HEK293 (cell line): ENCODE data around the gene TRMT1L.

Experiments
- CTCF ChIA-PET: fragments of 350-600 bp; formaldehyde crosslinking; extraction: SDS; loops from one replicate; lab custom pipeline; 2021; ENCODE audit warnings: antibody characterized with exemption; lab: Yijun Ruan, JAX
- POLR2A ChIA-PET: fragments of 300-600 bp; formaldehyde crosslinking; extraction: SDS; loops from one replicate; lab custom pipeline; 2020; ENCODE audit warnings: antibody characterized with exemption, inconsistent platforms; lab: Yijun Ruan, JAX
- H3K27ac ChIP-seq: fragments of 200-500 bp; sonication (Bioruptor generic); 2 replicates; pipeline ENCODE4 v1.5.1; 2014; ENCODE audit warnings: low read depth, low read length, control low read depth, inconsistent platforms; ENCODE audit errors: extremely low read depth
- H3K36me3 ChIP-seq, 2 experiments: fragments of 200-500 bp in 1 of 2; sonication (Bioruptor generic) in 1 of 2; 1 replicate in 1 of 2; 2 replicates in 1 of 2; pipeline ENCODE4 v1.5.1; 2014 to 2017; ENCODE audit warnings: inconsistent platforms in 2 of 2, low read length in 2 of 2; ENCODE audit not compliant: control insufficient read depth in 2 of 2, insufficient read depth in 1 of 2
- H3K4me1 ChIP-seq: fragments of 200-500 bp; sonication (Bioruptor generic); 2 replicates; pipeline ENCODE4 v1.5.1; 2014; ENCODE audit warnings: mild to moderate bottlenecking, low read length, inconsistent platforms; ENCODE audit not compliant: control insufficient read depth, insufficient read depth
- H3K4me3 ChIP-seq: 2 replicates; pipeline ENCODE4 v1.5.1; 2011; ENCODE audit warnings: low read depth, mild to moderate bottlenecking, control low read depth, low read length, moderate library complexity
- H3K9me3 ChIP-seq: fragments of 200-500 bp; sonication (Bioruptor generic); 2 replicates; pipeline ENCODE4 v1.5.1; 2014; ENCODE audit warnings: low read depth, low read length, inconsistent platforms; ENCODE audit not compliant: control insufficient read depth, insufficient read depth
- FEZF1 ChIP-seq: fragments of 450-650 bp; formaldehyde crosslinking; IDR thresholded peaks from 2 replicates; pipeline ENCODE4 v1.5.1; 2016; ENCODE audit warnings: missing biosample characterization, missing genetic modification characterization
- GLIS2 ChIP-seq: fragments of 450-650 bp; formaldehyde crosslinking; IDR thresholded peaks from 2 replicates; pipeline ENCODE4 v1.5.1; 2016; ENCODE audit warnings: missing biosample characterization, missing genetic modification characterization
- KLF16 ChIP-seq: fragments of 450-650 bp; formaldehyde crosslinking; IDR thresholded peaks from 2 replicates; pipeline ENCODE4 v1.5.1; 2017; ENCODE audit warnings: missing biosample characterization, missing genetic modification characterization
- ZBTB1 ChIP-seq: fragments of 450-650 bp; formaldehyde crosslinking; IDR thresholded peaks from 2 replicates; pipeline ENCODE4 v1.5.1; 2016; ENCODE audit warnings: missing biosample characterization, missing genetic modification characterization
- ZIC2 ChIP-seq: fragments of 450-650 bp; formaldehyde crosslinking; IDR thresholded peaks from 2 replicates; pipeline ENCODE4 v1.5.1; 2016; ENCODE audit warnings: missing biosample characterization, missing genetic modification characterization
- ZNF184 ChIP-seq: fragments of 450-650 bp; IDR thresholded peaks from 2 replicates; pipeline ENCODE4 v1.5.1; 2018; ENCODE audit warnings: missing biosample characterization, mild to moderate bottlenecking, missing genetic modification characterization
- ZNF19 ChIP-seq: fragments of 450-650 bp; formaldehyde crosslinking; IDR thresholded peaks from 2 replicates; pipeline ENCODE4; 2016; ENCODE audit warnings: missing biosample characterization, missing genetic modification characterization, low read depth
- ZNF202 ChIP-seq: fragments of 450-650 bp; formaldehyde crosslinking; IDR thresholded peaks from 2 replicates; pipeline ENCODE4 v1.5.1; 2016; ENCODE audit warnings: missing biosample characterization, missing genetic modification characterization, borderline replicate concordance
- ZNF354C ChIP-seq: fragments of 450-650 bp; formaldehyde crosslinking; IDR thresholded peaks from 2 replicates; pipeline ENCODE4 v1.5.1; 2016; ENCODE audit warnings: missing biosample characterization, missing genetic modification characterization, low read depth, borderline replicate concordance
- ZNF394 ChIP-seq: fragments of 450-650 bp; formaldehyde crosslinking; IDR thresholded peaks from 2 replicates; pipeline ENCODE4 v1.5.1; 2016; ENCODE audit warnings: missing biosample characterization, missing genetic modification characterization, mild to moderate bottlenecking, moderate library complexity, borderline replicate concordance
- ZNF416 ChIP-seq: fragments of 450-650 bp; formaldehyde crosslinking; IDR thresholded peaks from 2 replicates; pipeline ENCODE4 v1.5.1; 2016; ENCODE audit warnings: missing biosample characterization, missing genetic modification characterization
- ZNF510 ChIP-seq: fragments of 450-650 bp; formaldehyde crosslinking; IDR thresholded peaks from 2 replicates; pipeline ENCODE4 v1.5.1; 2018; ENCODE audit warnings: mild to moderate bottlenecking, missing genetic modification characterization, missing biosample characterization; ENCODE audit not compliant: insufficient replicate concordance
- ZNF610 ChIP-seq: fragments of 450-650 bp; formaldehyde crosslinking; IDR thresholded peaks from 2 replicates; pipeline ENCODE4 v1.5.1; 2016; ENCODE audit warnings: missing biosample characterization, missing genetic modification characterization, borderline replicate concordance
- ZNF623 ChIP-seq: fragments of 450-650 bp; formaldehyde crosslinking; IDR thresholded peaks from 2 replicates; pipeline ENCODE4 v1.5.1; 2016; ENCODE audit warnings: missing biosample characterization, missing genetic modification characterization
- ZNF658 ChIP-seq: fragments of 450-650 bp; formaldehyde crosslinking; IDR thresholded peaks from 2 replicates; pipeline ENCODE4; 2016; ENCODE audit warnings: missing biosample characterization, missing genetic modification characterization
- ZNF701 ChIP-seq: fragments of 450-650 bp; formaldehyde crosslinking; IDR thresholded peaks from 2 replicates; pipeline ENCODE4 v1.5.1; 2016; ENCODE audit warnings: missing biosample characterization, missing genetic modification characterization
- ZNF776 ChIP-seq: fragments of 450-650 bp; formaldehyde crosslinking; IDR thresholded peaks from 2 replicates; pipeline ENCODE4 v1.5.0; 2017; ENCODE audit warnings: missing biosample characterization, missing genetic modification characterization, borderline replicate concordance
- TF ChIP-seq, protein P1 (sequence below): fragments of 450-650 bp; formaldehyde crosslinking; IDR thresholded peaks from 2 replicates; pipeline ENCODE4 v1.5.1; 2016; ENCODE audit warnings: missing biosample characterization, missing genetic modification characterization
- TF ChIP-seq, protein P2 (sequence below): sonication (generic); formaldehyde crosslinking; IDR thresholded peaks from 2 replicates; pipeline ENCODE4 v1.8.1; 2022; ENCODE audit warnings: mild to moderate bottlenecking, moderate library complexity, missing genetic modification reagents
- TF ChIP-seq, protein P3 (sequence below): fragments of 450-650 bp; formaldehyde crosslinking; IDR thresholded peaks from 2 replicates; pipeline ENCODE4 v1.5.1; 2016; ENCODE audit warnings: missing biosample characterization, missing genetic modification characterization
- TF ChIP-seq, protein P4 (sequence below): fragments of 450-650 bp; formaldehyde crosslinking; IDR thresholded peaks from 2 replicates; pipeline ENCODE4 v1.5.1; 2016; ENCODE audit warnings: missing biosample characterization, missing genetic modification characterization
- TF ChIP-seq, protein P5 (sequence below): fragments of 450-650 bp; formaldehyde crosslinking; IDR thresholded peaks from 2 replicates; pipeline ENCODE4 v1.5.1; 2016; ENCODE audit warnings: missing biosample characterization, missing genetic modification characterization, borderline replicate concordance
- TF ChIP-seq, protein P6 (sequence below): fragments of 450-650 bp; formaldehyde crosslinking; IDR thresholded peaks from 2 replicates; pipeline ENCODE4 v1.5.1; 2016; ENCODE audit warnings: missing biosample characterization, missing genetic modification characterization

TRMT1L gene

DNA sequence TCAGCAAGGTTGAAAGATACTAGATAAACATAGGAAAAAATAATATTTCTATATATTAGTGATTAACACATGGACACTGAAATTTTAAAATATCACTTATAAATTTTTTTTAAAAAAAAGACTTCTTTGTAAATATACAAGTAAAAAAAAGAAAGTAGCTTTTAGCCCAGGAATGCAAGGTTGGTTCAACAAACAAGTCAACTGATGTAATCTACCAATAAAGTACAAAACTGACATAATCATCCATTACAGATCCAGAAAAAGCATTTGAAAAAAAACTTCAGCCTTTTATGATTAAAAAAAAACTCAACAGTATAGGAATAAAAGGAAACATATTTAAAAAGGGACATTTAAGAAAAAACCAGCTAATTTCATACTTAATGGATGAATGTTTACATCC, 48.4 kb downstream of the TRMT1L start:
- CTCF ChIA-PET = no interaction called here

DNA sequence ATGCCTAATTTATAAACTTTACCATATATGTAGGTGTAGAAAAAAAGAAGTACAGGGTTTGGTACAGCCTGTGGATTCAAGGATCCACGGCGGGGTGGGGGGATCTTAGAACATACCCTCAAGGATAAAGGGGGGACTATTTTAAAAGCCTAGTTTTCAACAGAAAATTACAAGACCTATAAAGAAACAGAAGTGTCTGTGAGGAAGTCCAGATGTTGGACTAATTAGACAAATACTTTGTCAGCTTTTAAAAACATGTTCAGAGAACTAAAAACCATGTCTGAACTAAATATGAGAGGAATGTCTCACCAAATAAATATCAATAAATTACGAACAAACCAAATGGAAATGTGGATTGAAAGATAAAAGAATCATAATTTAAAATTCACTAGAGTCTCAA, 51.6 kb downstream of the TRMT1L start:
- CTCF ChIA-PET = no interaction called here
- Histone ChIP-seq H3K27ac (no peak overlapping the region), H3K9me3 (no peaks in the 10 kb centered on the region), H3K4me1 (no peaks in the 10 kb centered on the region), H3K4me3 (no peak overlapping the region), H3K36me3 (peaks cover 0 to 16% of the 10 kb centered on the region in 2 experiments; a peak in 1 of 3 replicates)
- no peak for TF ChIP-seq ZNF701
- TF ChIP-seq, protein P1, sequence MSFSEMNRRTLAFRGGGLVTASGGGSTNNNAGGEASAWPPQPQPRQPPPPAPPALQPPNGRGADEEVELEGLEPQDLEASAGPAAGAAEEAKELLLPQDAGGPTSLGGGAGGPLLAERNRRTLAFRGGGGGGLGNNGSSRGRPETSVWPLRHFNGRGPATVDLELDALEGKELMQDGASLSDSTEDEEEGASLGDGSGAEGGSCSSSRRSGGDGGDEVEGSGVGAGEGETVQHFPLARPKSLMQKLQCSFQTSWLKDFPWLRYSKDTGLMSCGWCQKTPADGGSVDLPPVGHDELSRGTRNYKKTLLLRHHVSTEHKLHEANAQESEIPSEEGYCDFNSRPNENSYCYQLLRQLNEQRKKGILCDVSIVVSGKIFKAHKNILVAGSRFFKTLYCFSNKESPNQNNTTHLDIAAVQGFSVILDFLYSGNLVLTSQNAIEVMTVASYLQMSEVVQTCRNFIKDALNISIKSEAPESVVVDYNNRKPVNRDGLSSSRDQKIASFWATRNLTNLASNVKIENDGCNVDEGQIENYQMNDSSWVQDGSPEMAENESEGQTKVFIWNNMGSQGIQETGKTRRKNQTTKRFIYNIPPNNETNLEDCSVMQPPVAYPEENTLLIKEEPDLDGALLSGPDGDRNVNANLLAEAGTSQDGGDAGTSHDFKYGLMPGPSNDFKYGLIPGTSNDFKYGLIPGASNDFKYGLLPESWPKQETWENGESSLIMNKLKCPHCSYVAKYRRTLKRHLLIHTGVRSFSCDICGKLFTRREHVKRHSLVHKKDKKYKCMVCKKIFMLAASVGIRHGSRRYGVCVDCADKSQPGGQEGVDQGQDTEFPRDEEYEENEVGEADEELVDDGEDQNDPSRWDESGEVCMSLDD (tag by site-specific recombination) = no peak
- POLR2A ChIA-PET = no interaction called here

More for the DNA sequence above, 48.4 kb downstream of the TRMT1L start:
- no peak overlapping the region for H3K4me3 ChIP-seq
- no peaks in the 10 kb centered on the region for H3K4me1 ChIP-seq
- H3K36me3 ChIP-seq = peaks cover 0 to 11% of the 10 kb centered on the region in 2 experiments; a peak in 1 of 3 replicates
- TF ChIP-seq, protein P2, sequence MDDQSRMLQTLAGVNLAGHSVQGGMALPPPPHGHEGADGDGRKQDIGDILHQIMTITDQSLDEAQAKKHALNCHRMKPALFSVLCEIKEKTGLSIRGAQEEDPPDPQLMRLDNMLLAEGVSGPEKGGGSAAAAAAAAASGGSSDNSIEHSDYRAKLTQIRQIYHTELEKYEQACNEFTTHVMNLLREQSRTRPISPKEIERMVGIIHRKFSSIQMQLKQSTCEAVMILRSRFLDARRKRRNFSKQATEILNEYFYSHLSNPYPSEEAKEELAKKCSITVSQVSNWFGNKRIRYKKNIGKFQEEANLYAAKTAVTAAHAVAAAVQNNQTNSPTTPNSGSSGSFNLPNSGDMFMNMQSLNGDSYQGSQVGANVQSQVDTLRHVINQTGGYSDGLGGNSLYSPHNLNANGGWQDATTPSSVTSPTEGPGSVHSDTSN (CRISPR knock-in tag) = no peak
- no peak for TF ChIP-seq ZNF658 (tag by site-specific recombination)
- TF ChIP-seq ZNF19 (tag by site-specific recombination) = no peak
- TF ChIP-seq, all 188 proteins: peak for 0
- Histone ChIP-seq H3K27ac (no peak overlapping the region), H3K9me3 (no peaks in the 10 kb centered on the region)
- POLR2A ChIA-PET = no interaction called here

DNA sequence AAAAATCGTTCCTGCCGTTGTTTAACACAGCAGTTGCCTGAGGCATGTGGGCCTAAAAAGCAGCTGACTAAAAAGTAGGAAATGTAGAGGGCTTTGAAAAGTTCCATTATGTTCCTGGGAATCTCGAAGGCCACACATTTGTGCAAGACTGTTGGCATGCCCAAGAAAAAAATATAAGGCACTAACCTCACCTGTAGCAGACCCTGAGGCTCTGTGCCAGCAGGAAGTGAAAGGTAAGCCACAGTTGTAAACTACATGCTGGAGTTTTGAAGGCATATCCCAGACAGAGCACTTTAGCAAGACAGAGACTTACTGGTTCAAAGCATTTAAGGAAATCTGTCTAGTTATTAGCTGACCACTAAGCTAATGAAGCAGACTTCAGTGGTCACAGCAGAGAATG, 52.7 kb downstream of the TRMT1L start:
- Histone ChIP-seq H3K9me3 (no peaks in the 10 kb centered on the region), H3K4me1 (no peaks in the 10 kb centered on the region), H3K4me3 (no peak overlapping the region), H3K36me3 (peaks cover 0 to 22% of the 10 kb centered on the region in 2 experiments), H3K27ac (no peak overlapping the region)
- ChIA-PET POLR2A (no interaction called here), CTCF (interaction anchor here (0.6 kb wide), 1 partner anchor 712 kb away, joined by 3 read pairs; no protein-coding TSS in a partner anchor)
- TF ChIP-seq FEZF1 (tag by site-specific recombination) (no peak), KLF16 (no peak), GLIS2 (tag by site-specific recombination) (no peak), ZBTB1 (tag by site-specific recombination) (no peak), ZNF394 (tag by site-specific recombination) (no peak), ZNF184 (tag by site-specific recombination) (no peak), ZNF354C (no peak), ZNF416 (tag by site-specific recombination) (no peak), ZNF202 (no peak), ZNF610 (tag by site-specific recombination) (no peak), ZNF623 (tag by site-specific recombination) (no peak), ZIC2 (tag by site-specific recombination) (no peak), ZNF776 (tag by site-specific recombination) (no peak), ZNF510 (tag by site-specific recombination) (no peak), ZNF701 (no peak)
- TF ChIP-seq, protein P3, sequence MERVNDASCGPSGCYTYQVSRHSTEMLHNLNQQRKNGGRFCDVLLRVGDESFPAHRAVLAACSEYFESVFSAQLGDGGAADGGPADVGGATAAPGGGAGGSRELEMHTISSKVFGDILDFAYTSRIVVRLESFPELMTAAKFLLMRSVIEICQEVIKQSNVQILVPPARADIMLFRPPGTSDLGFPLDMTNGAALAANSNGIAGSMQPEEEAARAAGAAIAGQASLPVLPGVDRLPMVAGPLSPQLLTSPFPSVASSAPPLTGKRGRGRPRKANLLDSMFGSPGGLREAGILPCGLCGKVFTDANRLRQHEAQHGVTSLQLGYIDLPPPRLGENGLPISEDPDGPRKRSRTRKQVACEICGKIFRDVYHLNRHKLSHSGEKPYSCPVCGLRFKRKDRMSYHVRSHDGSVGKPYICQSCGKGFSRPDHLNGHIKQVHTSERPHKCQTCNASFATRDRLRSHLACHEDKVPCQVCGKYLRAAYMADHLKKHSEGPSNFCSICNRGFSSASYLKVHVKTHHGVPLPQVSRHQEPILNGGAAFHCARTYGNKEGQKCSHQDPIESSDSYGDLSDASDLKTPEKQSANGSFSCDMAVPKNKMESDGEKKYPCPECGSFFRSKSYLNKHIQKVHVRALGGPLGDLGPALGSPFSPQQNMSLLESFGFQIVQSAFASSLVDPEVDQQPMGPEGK (tag by site-specific recombination) = no peak
- TF ChIP-seq, protein P4, sequence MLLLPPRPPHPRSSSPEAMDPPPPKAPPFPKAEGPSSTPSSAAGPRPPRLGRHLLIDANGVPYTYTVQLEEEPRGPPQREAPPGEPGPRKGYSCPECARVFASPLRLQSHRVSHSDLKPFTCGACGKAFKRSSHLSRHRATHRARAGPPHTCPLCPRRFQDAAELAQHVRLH (tag by site-specific recombination) = no peak
- TF ChIP-seq, protein P5, sequence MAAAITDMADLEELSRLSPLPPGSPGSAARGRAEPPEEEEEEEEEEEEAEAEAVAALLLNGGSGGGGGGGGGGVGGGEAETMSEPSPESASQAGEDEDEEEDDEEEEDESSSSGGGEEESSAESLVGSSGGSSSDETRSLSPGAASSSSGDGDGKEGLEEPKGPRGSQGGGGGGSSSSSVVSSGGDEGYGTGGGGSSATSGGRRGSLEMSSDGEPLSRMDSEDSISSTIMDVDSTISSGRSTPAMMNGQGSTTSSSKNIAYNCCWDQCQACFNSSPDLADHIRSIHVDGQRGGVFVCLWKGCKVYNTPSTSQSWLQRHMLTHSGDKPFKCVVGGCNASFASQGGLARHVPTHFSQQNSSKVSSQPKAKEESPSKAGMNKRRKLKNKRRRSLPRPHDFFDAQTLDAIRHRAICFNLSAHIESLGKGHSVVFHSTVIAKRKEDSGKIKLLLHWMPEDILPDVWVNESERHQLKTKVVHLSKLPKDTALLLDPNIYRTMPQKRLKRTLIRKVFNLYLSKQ (tag by site-specific recombination) = no peak
- TF ChIP-seq, protein P6, sequence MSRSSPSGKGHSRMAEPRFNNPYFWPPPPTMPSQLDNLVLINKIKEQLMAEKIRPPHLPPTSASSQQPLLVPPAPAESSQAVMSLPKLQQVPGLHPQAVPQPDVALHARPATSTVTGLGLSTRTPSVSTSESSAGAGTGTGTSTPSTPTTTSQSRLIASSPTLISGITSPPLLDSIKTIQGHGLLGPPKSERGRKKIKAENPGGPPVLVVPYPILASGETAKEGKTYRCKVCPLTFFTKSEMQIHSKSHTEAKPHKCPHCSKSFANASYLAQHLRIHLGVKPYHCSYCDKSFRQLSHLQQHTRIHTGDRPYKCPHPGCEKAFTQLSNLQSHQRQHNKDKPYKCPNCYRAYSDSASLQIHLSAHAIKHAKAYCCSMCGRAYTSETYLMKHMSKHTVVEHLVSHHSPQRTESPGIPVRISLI = no peak
